Naive thymus-derived CD4-positive, alpha-beta T cell (primary cell): Measurements from ENCODE around the gene SPAG16. TPM values are rescaled to one million over a fixed set of nuclear protein-coding genes. Genes with fewer than 3 reads are reported as not detected.

Source experiments
- ATAC-seq: fragments of 150-1000 bp; cut with Tn5 transposase; 2 replicates; pipeline ENCODE4 v1.10.0; 2021; ENCODE audit warnings: mild to moderate bottlenecking, moderate library complexity
- CTCF ChIA-PET: fragments of 350-600 bp; sonication (Branson Sonifier 250); formaldehyde crosslinking; loops from one replicate; lab custom pipeline; 2021; ENCODE audit warnings: antibody characterized with exemption; lab: Charles Lee
- POLR2A ChIA-PET: fragments of 350-600 bp; sonication (Branson Sonifier 250); formaldehyde crosslinking; loops from one replicate; lab custom pipeline; 2021; ENCODE audit warnings: antibody characterized with exemption, inconsistent platforms; lab: Charles Lee
- DNase-seq, 9 donors: peaks; one replicate each; pipeline versions ENCODE4 v3.0.0 to v3.0.0-alpha.2; 2020 to 2022; ENCODE audit warnings: mixed read lengths in 1 of 9
- H3K27ac ChIP-seq: one replicate; pipeline ENCODE4 v1.7.0; 2013; ENCODE audit warnings: mild to moderate bottlenecking, low read depth, low read length, moderate library complexity
- H3K27me3 ChIP-seq, 2 donors: one replicate each; pipeline ENCODE4 v1.7.0; 2013; ENCODE audit warnings: low read length in 2 of 2, mild to moderate bottlenecking in 2 of 2, moderate library complexity in 2 of 2; ENCODE audit not compliant: control insufficient read depth in 2 of 2, insufficient read depth in 2 of 2
- H3K36me3 ChIP-seq, 3 experiments: 1 replicate in 2 of 3; 2 replicates in 1 of 3; pipeline ENCODE4 v1.7.0; 2013; ENCODE audit warnings: low read length in 3 of 3, mild to moderate bottlenecking in 3 of 3, moderate library complexity in 1 of 3; ENCODE audit not compliant: insufficient read depth in 3 of 3, control insufficient read depth in 2 of 3
- H3K4me1 ChIP-seq, 2 donors: one replicate each; pipeline ENCODE4 v1.7.0; 2013; ENCODE audit warnings: low read length in 2 of 2, mild to moderate bottlenecking in 2 of 2, moderate library complexity in 1 of 2; ENCODE audit not compliant: control insufficient read depth in 2 of 2, insufficient read depth in 2 of 2
- H3K4me3 ChIP-seq: 2 replicates; pipeline ENCODE4 v1.7.0; 2013; ENCODE audit warnings: mild to moderate bottlenecking, low read length
- H3K9me3 ChIP-seq, 3 experiments: 1 replicate in 2 of 3; 2 replicates in 1 of 3; pipeline ENCODE4 v1.7.0; 2013; ENCODE audit warnings: low read length in 3 of 3; ENCODE audit not compliant: control insufficient read depth in 2 of 3
- H3K27ac Mint-ChIP-seq, 9 donors: one replicate each; pipeline ENCODE4 v1.8.0; 2020 to 2022; ENCODE audit warnings: mixed read lengths in 9 of 9, mild to moderate bottlenecking in 8 of 9, moderate library complexity in 5 of 9, inconsistent platforms in 2 of 9
- H3K27me3 Mint-ChIP-seq, 5 donors: one replicate each; pipeline ENCODE4 v1.8.0; 2021 to 2022; ENCODE audit warnings: mixed read lengths in 5 of 5, mild to moderate bottlenecking in 1 of 5
- H3K36me3 Mint-ChIP-seq, 5 donors: one replicate each; pipeline ENCODE4 v1.8.0; 2020 to 2022; ENCODE audit warnings: mixed read lengths in 5 of 5, mild to moderate bottlenecking in 3 of 5, inconsistent platforms in 1 of 5
- H3K4me1 Mint-ChIP-seq, 7 donors: one replicate each; pipeline ENCODE4 v1.8.0; 2020 to 2022; ENCODE audit warnings: mixed read lengths in 7 of 7, mild to moderate bottlenecking in 3 of 7, inconsistent platforms in 1 of 7
- H3K4me3 Mint-ChIP-seq, 10 donors: one replicate each; pipeline ENCODE4 v1.8.0; 2020 to 2022; ENCODE audit warnings: mild to moderate bottlenecking in 10 of 10, mixed read lengths in 10 of 10, moderate library complexity in 6 of 10, inconsistent platforms in 2 of 10
- H3K9me3 Mint-ChIP-seq, 11 donors: one replicate each; pipeline ENCODE4 v1.8.0; 2020 to 2022; ENCODE audit warnings: mixed read lengths in 11 of 11, mild to moderate bottlenecking in 4 of 11, inconsistent platforms in 1 of 11, moderate library complexity in 1 of 11
- intact Hi-C, 2 donors: fragments of 100-400 bp; cut with micrococcal nuclease; formaldehyde crosslinking; loops; one replicate each; pipeline ENCODE4 v1.15.1; 2023
- polyA plus RNA-seq, 2 donors: library from polyadenylated mRNA; unstranded; fragments of 300-500 nt; fragmentation: Illumina TruSeq; gene quantifications; one replicate each; pipeline ENCODE4 v1.2.3, GENCODE V29; 2021
- total RNA-seq, 6 experiments: library from RNA in 5 of 6; stranded (reverse) in 5 of 6; gene quantifications; 1 replicate in 5 of 6; 2 replicates in 1 of 6; pipeline ENCODE4 v1.2.3 and lab custom pipeline; 2021 to 2026

Gene SPAG16
- total RNA-seq, result 1 to 10 TPM; 4.7 to 9.7 (median 6.2) TPM
- polyA plus RNA-seq, result 10 to 100 TPM; 11.7 to 20.2 TPM
- 5.0 reads per million, percentile 24 among the genes with 10 or more reads in this experiment for total RNA-seq (lab: John Stamatoyannopoulos, UW)

- intact Hi-C loops, result loop anchor here (1.0 kb wide), 3 partner anchors 132 to 1525 kb away; partner anchors contain the start of genes BARD1 (in 2 of the 2) and IKZF2 (in 1 of the 2)
- peak; percentile 85 to 96 (median 95) for DNase-seq
Measured at GRCh38 chr2:213284105-213285090, at the start of gene SPAG16. Gene SPAG16 (plus strand): TSS chr2:213284464.

GRCh38 chr2:213234641-213235040 is 49.6 kb upstream of the SPAG16 start:
- intact Hi-C loops, result loop anchor here in 1 of 2 donors (5.0 kb wide), 1 partner anchor 82 kb away; the partner anchor contains the start of gene IKZF2
- no peak overlapping the region for H3K4me3 Mint-ChIP-seq
- H3K27me3 ChIP-seq, result no peaks in the 10 kb centered on the region
- no peak overlapping the region for H3K4me3 ChIP-seq
- no peaks in the 10 kb centered on the region for H3K36me3 ChIP-seq
- CTCF ChIA-PET, result no interaction called here
- DNase-seq (no peak), ATAC-seq (no peak)
- peaks cover 0 to 2% (median 0%) of the 10 kb centered on the region in 11 donors for H3K9me3 Mint-ChIP-seq
- H3K27me3 Mint-ChIP-seq, result peaks cover 20 to 37% (median 30%) of the 10 kb centered on the region in 5 donors
- no peak overlapping the region for H3K27ac ChIP-seq
- POLR2A ChIA-PET, result no interaction called here
- peaks cover 0 to 33% (median 15%) of the 10 kb centered on the region in 7 donors for H3K4me1 Mint-ChIP-seq
- H3K9me3 ChIP-seq, result no peaks in the 10 kb centered on the region
- H3K36me3 Mint-ChIP-seq, result no peaks in the 10 kb centered on the region
- H3K27ac Mint-ChIP-seq, result peak overlapping the region in 3 of 9 donors; percentile 2 to 33 (median 10)
- H3K4me1 ChIP-seq, result no peaks in the 10 kb centered on the region

More at GRCh38 chr2:213284105-213285090, at the start of gene SPAG16:
- POLR2A ChIA-PET, result no interaction called here
- Histone ChIP-seq H3K27ac (peak within 1 kb of the TSS; percentile 69), H3K27me3 (no peaks in the 10 kb centered on the region), H3K36me3 (peaks cover 0 to 3% (median 0%) of the 10 kb centered on the region in 3 experiments), H3K4me3 (peak within 1 kb of the TSS; percentile 90), H3K4me1 (peaks cover 13 to 15% of the 10 kb centered on the region in 2 donors), H3K9me3 (no peaks in the 10 kb centered on the region)
- H3K4me3 Mint-ChIP-seq, result peak within 1 kb of the TSS; percentile 88 to 99 (median 95)
- H3K4me1 Mint-ChIP-seq, result peaks cover 12 to 49% (median 34%) of the 10 kb centered on the region in 7 donors
- peaks cover 0 to 2% (median 0%) of the 10 kb centered on the region in 5 donors for H3K36me3 Mint-ChIP-seq
- H3K27ac Mint-ChIP-seq, result peak within 1 kb of the TSS; percentile 78 to 97 (median 92)
- H3K27me3 Mint-ChIP-seq, result peaks cover 0 to 6% (median 0%) of the 10 kb centered on the region in 5 donors
- peak; percentile 98 for ATAC-seq
- H3K9me3 Mint-ChIP-seq, result no peaks in the 10 kb centered on the region
- CTCF ChIA-PET, result no interaction called here

- H3K27ac Mint-ChIP-seq, result no peak overlapping the region
- DNase-seq (no peak), ATAC-seq (no peak)
- H3K4me3 Mint-ChIP-seq, result no peak overlapping the region
- Histone ChIP-seq H3K4me3 (no peak overlapping the region), H3K27me3 (no peaks in the 10 kb centered on the region), H3K27ac (no peak overlapping the region), H3K4me1 (no peaks in the 10 kb centered on the region), H3K36me3 (no peaks in the 10 kb centered on the region), H3K9me3 (no peaks in the 10 kb centered on the region)
- ChIA-PET CTCF (interaction anchor here (1.0 kb wide), 1 partner anchor 10 kb away, joined by 3 read pairs; no protein-coding TSS in a partner anchor), POLR2A (no interaction called here)
- intact Hi-C loops, result loop anchor here in 1 of 2 donors (5.0 kb wide), 1 partner anchor 83 kb away; the partner anchor contains the start of gene IKZF2
- peaks cover 20 to 37% (median 30%) of the 10 kb centered on the region in 5 donors for H3K27me3 Mint-ChIP-seq
- peaks cover 0 to 1% (median 0%) of the 10 kb centered on the region in 11 donors for H3K9me3 Mint-ChIP-seq
- H3K36me3 Mint-ChIP-seq, result no peaks in the 10 kb centered on the region
- peaks cover 0 to 33% (median 15%) of the 10 kb centered on the region in 7 donors for H3K4me1 Mint-ChIP-seq
Measured at GRCh38 chr2:213235741-213236140, 48.5 kb upstream of the SPAG16 start.

GRCh38 chr2:213237251-213237650 is 47.0 kb upstream of the SPAG16 start:
- Mint-ChIP-seq H3K27me3 (peaks cover 26 to 39% (median 34%) of the 10 kb centered on the region in 5 donors), H3K27ac (no peak overlapping the region), H3K9me3 (no peaks in the 10 kb centered on the region), H3K36me3 (no peaks in the 10 kb centered on the region), H3K4me3 (no peak overlapping the region), H3K4me1 (peaks cover 0 to 33% (median 15%) of the 10 kb centered on the region in 7 donors)
- Histone ChIP-seq H3K36me3 (no peaks in the 10 kb centered on the region), H3K4me3 (no peak overlapping the region), H3K27ac (no peak overlapping the region), H3K27me3 (no peaks in the 10 kb centered on the region), H3K4me1 (no peaks in the 10 kb centered on the region), H3K9me3 (no peaks in the 10 kb centered on the region)
- ATAC-seq (no peak), DNase-seq (no peak)
- intact Hi-C loops, result loop anchor here in 1 of 2 donors (5.0 kb wide), 1 partner anchor 85 kb away; the partner anchor contains the start of gene IKZF2
- POLR2A ChIA-PET, result no interaction called here
- CTCF ChIA-PET, result no interaction called here

GRCh38 chr2:213237787-213238186 is 46.5 kb upstream of the SPAG16 start:
- Histone ChIP-seq H3K4me3 (no peak overlapping the region), H3K27ac (no peak overlapping the region), H3K9me3 (no peaks in the 10 kb centered on the region), H3K27me3 (no peaks in the 10 kb centered on the region), H3K36me3 (no peaks in the 10 kb centered on the region), H3K4me1 (no peaks in the 10 kb centered on the region)
- peak overlapping the region in 2 of 10 donors; percentile 39 to 54 for H3K4me3 Mint-ChIP-seq
- H3K36me3 Mint-ChIP-seq, result no peaks in the 10 kb centered on the region
- POLR2A ChIA-PET, result no interaction called here
- H3K9me3 Mint-ChIP-seq, result no peaks in the 10 kb centered on the region
- ATAC-seq (no peak), DNase-seq (no peak)
- H3K27ac Mint-ChIP-seq, result peak overlapping the region in 4 of 9 donors; percentile 13 to 78 (median 43)
- peaks cover 24 to 37% (median 34%) of the 10 kb centered on the region in 5 donors for H3K27me3 Mint-ChIP-seq
- peaks cover 0 to 32% (median 13%) of the 10 kb centered on the region in 7 donors for H3K4me1 Mint-ChIP-seq
- CTCF ChIA-PET, result no interaction called here
- intact Hi-C loops, result loop anchor here in 1 of 2 donors (5.0 kb wide), 1 partner anchor 85 kb away; the partner anchor contains the start of gene IKZF2

DNA sequence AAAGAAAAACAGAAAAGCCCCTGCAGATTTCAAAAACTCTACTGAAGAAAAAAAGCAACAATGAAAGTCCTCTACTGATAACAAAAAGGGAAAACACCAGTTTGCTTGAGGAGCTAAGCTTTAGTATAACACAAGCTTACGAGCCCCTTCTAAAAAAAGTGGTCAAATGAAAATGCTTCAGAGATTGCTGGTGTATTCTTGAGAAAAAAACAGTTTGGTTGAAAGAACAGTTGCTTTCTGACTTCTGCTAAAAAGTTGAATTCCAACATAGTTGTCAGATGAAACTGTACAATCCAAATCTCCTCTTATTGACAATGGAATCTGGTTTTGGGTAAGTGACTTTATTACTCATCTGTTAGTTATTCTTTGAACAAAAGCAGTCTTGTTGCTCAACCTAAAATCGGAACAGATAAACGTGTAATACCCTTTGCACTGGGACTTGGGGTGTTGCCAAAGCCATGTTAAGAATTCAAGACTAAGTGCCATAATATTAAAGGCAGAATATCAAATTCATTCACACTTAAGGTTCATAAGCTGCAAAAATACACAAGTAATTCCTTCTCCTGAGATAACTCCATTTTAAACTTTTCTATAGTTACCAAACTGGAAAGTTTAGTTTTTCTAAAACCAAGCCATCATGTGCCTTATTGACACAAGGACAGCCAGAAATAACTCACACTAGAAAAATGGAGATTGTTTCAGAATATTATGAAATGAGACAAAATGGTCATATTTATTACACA is 45.3 kb upstream of the SPAG16 start:
- intact Hi-C loops, result loop anchor here in 1 of 2 donors (5.0 kb wide), 1 partner anchor 87 kb away; the partner anchor contains the start of gene IKZF2
- no peak for DNase-seq
- peaks cover 0 to 28% (median 7%) of the 10 kb centered on the region in 7 donors for H3K4me1 Mint-ChIP-seq
- H3K36me3 Mint-ChIP-seq, result no peaks in the 10 kb centered on the region
- H3K27ac Mint-ChIP-seq, result peak overlapping the region in 5 of 9 donors; percentile 13 to 64 (median 34)
- ATAC-seq, result no peak
- POLR2A ChIA-PET, result no interaction called here
- Histone ChIP-seq H3K4me3 (no peak overlapping the region), H3K36me3 (no peaks in the 10 kb centered on the region), H3K27ac (no peak overlapping the region), H3K9me3 (no peaks in the 10 kb centered on the region), H3K27me3 (no peaks in the 10 kb centered on the region), H3K4me1 (no peaks in the 10 kb centered on the region)
- H3K9me3 Mint-ChIP-seq, result no peaks in the 10 kb centered on the region
- H3K4me3 Mint-ChIP-seq, result peak overlapping the region in 5 of 10 donors; percentile 10 to 42 (median 21)
- CTCF ChIA-PET, result no interaction called here
- peaks cover 21 to 41% (median 31%) of the 10 kb centered on the region in 5 donors for H3K27me3 Mint-ChIP-seq
